Measurements from ENCODE around the gene CEP131.

DNA sequence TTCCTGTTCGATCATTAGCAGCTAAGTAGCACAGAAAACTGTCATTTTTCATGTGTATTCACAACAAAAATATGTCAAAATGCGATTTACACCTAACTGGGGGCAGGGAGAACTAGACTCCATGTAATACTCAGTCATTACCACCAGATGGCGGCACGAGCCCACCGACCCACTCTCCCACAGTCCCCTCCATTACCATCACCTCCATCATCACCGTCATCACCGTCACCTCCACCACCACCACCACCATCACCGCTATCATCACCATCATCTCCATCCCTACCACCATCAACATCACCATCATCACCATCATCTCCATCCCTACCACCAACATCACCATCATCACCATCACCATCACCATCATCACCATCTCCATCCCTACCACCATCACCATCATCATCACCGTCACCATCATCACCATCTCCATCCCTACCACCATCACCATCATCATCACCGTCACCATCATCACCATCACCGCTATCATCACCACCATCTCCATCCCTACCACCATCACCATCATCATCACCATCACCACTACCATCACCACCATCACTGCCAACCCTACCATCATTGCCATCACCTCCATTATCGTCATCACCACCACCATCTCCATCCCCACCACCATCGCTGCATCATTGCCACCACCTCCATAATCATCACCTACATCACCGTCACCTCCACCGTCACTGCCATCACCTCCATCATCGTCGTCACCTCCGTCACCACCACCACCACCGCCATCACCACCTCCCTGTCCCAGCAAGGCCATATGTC lies 30.8 kb upstream of the CEP131 start:
- peak; percentile 77 for TF ChIP-seq CTBP1 (IDR thresholded peaks at IDR 0.05; ENCODE audit: borderline replicate concordance)
- TF ChIP-seq HDGF (IDR thresholded peaks at IDR 0.05; ENCODE audit: borderline replicate concordance) = no peak
- no peak for TF ChIP-seq ZNF384 (IDR thresholded peaks at IDR 0.05)
- TF ChIP-seq ARNT (IDR thresholded peaks at IDR 0.05) = no peak
- TF ChIP-seq SP1 (IDR thresholded peaks at IDR 0.05) = no peak
- no peak; the same call in 1 of the 2 replicates for TF ChIP-seq TARDBP (IDR thresholded peaks at IDR 0.05)
- no peak for TF ChIP-seq SUZ12 (IDR thresholded peaks at IDR 0.05)
- TF ChIP-seq FOXM1 (IDR thresholded peaks at IDR 0.05; ENCODE audit: borderline replicate concordance) = no peak
- no peak for TF ChIP-seq FOXA1 (IDR thresholded peaks at IDR 0.05)
- TF ChIP-seq BHLHE40 (IDR thresholded peaks at IDR 0.05; ENCODE audit: borderline replicate concordance) = no peak
- no peak for TF ChIP-seq FOXK2 (IDR thresholded peaks at IDR 0.05)
- TF ChIP-seq NFRKB (IDR thresholded peaks at IDR 0.05) = no peak
- TF ChIP-seq ELF4 (IDR thresholded peaks at IDR 0.05) = no peak
